ENCODE results near the gene C11orf87. TPM values are rescaled to one million over a fixed set of nuclear protein-coding genes. Genes with fewer than 3 reads are reported as not detected.

C11orf87 gene
- total RNA-seq, 2 donors from 2014 or later = not detected

- H3K9me3 ChIP-seq = no peaks in the 10 kb centered on the region
- peaks cover 0 to 21% of the 10 kb centered on the region in 2 donors for H3K4me1 ChIP-seq
- H3K27ac ChIP-seq = no peak overlapping the region
- no peaks in the 10 kb centered on the region for H3K36me3 ChIP-seq
- no peaks in the 10 kb centered on the region for H3K27me3 ChIP-seq
- no peak overlapping the region for H3K4me3 ChIP-seq
- TF ChIP-seq, protein P1, sequence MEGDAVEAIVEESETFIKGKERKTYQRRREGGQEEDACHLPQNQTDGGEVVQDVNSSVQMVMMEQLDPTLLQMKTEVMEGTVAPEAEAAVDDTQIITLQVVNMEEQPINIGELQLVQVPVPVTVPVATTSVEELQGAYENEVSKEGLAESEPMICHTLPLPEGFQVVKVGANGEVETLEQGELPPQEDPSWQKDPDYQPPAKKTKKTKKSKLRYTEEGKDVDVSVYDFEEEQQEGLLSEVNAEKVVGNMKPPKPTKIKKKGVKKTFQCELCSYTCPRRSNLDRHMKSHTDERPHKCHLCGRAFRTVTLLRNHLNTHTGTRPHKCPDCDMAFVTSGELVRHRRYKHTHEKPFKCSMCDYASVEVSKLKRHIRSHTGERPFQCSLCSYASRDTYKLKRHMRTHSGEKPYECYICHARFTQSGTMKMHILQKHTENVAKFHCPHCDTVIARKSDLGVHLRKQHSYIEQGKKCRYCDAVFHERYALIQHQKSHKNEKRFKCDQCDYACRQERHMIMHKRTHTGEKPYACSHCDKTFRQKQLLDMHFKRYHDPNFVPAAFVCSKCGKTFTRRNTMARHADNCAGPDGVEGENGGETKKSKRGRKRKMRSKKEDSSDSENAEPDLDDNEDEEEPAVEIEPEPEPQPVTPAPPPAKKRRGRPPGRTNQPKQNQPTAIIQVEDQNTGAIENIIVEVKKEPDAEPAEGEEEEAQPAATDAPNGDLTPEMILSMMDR (IDR thresholded peaks at IDR 0.05) = no peak
- no peak for DNase-seq (ENCODE audit: low spot score)
Observed at GRCh38 chr11:109426442-109427240, 4.7 kb downstream of the C11orf87 start.

DNA sequence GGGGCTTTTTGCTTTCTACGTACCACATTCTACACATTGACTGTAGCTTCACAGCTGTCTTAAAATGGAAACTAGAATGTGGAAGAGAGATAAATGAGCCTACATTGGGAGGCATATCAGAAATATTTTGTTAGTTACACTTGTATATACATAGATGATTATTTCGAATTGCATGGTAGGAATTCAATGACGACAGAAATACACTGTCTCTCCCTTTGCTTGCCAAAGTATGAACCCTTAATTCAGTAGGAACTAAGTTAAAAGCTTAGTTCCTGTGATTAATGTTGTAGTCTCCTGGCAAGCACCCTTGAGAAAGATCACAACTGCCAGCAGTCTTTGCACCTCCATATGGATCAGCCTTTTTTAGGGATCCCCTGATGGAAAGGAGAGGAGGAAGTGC is 10.1 kb downstream of the C11orf87 start:
- H3K27ac ChIP-seq = no peak overlapping the region
- TF ChIP-seq, protein P1 (IDR thresholded peaks at IDR 0.05) = no peak
- no peak overlapping the region for H3K4me3 ChIP-seq
- H3K36me3 ChIP-seq = no peaks in the 10 kb centered on the region
- H3K9me3 ChIP-seq = no peaks in the 10 kb centered on the region
- no peak for DNase-seq (ENCODE audit: low spot score)
- no peaks in the 10 kb centered on the region for H3K4me1 ChIP-seq
- H3K27me3 ChIP-seq = no peaks in the 10 kb centered on the region

GRCh38 chr11:109433753-109434256 is 11.8 kb downstream of the C11orf87 start:
- Histone ChIP-seq H3K9me3 (no peaks in the 10 kb centered on the region), H3K27me3 (no peaks in the 10 kb centered on the region), H3K4me3 (no peak overlapping the region), H3K36me3 (no peaks in the 10 kb centered on the region), H3K27ac (no peak overlapping the region), H3K4me1 (no peaks in the 10 kb centered on the region)
- TF ChIP-seq, protein P1 (IDR thresholded peaks at IDR 0.05) = no peak
- no peak for DNase-seq (ENCODE audit: low spot score)

- Histone ChIP-seq H3K36me3 (no peaks in the 10 kb centered on the region), H3K9me3 (no peaks in the 10 kb centered on the region), H3K4me3 (no peak overlapping the region), H3K4me1 (no peaks in the 10 kb centered on the region), H3K27me3 (no peaks in the 10 kb centered on the region), H3K27ac (no peak overlapping the region)
- TF ChIP-seq, protein P1 (IDR thresholded peaks at IDR 0.05) = no peak
- DNase-seq (ENCODE audit: low spot score) = no peak
Observed at GRCh38 chr11:109435121-109435742, 13.2 kb downstream of the C11orf87 start.

DNA sequence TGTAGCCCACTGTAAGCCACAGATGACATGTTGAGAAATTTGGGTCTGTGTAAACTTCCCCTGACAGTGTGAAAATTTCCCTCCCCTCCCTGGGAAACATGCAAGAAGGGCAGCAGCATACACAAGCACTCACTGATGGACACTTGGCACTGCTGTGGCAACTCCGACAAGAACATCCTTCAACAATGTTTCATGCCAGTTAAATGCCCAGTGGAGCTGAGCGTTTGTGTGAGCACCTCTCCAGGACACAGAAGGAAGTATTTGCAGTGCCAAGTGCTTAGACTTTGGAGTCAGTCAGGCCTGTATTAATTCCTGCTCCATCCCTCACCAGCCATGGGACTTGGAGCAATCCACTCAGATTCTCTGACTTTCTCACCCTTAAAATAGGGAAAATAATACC is 17.7 kb downstream of the C11orf87 start:
- TF ChIP-seq, protein P1 (IDR thresholded peaks at IDR 0.05) = no peak
- H3K36me3 ChIP-seq = no peaks in the 10 kb centered on the region
- no peaks in the 10 kb centered on the region for H3K9me3 ChIP-seq
- H3K27me3 ChIP-seq = no peaks in the 10 kb centered on the region
- no peak for DNase-seq (ENCODE audit: low spot score)
- H3K27ac ChIP-seq = no peak overlapping the region
- no peaks in the 10 kb centered on the region for H3K4me1 ChIP-seq
- H3K4me3 ChIP-seq = no peak overlapping the region

Measured in right atrium auricular region (tissue), 2 donors.